ENCODE results near the gene NEIL1.

The NEIL1 gene

DNA sequence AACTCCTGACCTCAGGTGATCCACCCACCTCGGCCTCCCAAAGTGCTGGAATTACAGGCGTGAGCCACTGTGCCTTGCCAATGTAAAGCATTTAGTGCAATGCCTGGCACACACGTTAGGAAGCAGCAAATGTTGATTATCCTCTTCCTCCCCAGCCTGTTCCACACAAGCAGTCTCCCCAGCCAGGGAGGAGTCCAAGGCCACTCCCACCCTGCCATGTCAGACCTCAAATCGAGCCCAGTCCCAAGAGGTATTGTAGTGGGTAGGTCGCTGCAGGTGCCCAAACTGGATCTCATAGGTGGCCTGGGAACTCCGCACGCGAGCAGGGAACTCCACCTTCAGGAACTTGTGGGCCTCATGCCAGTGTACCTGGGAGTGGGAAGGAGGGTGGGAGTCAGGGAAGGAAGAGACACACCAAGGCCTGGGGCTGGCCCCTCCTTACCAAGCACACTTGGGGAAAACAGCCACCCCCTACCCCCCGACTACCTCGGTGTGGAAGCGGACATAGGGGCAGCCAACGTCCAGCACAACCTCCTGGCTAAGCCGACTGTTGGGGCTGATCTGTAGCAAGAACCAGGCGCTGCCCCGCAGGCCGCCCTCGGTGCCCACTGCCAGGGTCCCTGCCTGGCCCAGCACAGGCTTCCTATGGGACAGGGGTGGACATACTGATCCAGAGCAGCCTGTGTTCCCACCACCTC, 11.3 kb downstream of the NEIL1 start:
- DNase-seq = no peak

DNA sequence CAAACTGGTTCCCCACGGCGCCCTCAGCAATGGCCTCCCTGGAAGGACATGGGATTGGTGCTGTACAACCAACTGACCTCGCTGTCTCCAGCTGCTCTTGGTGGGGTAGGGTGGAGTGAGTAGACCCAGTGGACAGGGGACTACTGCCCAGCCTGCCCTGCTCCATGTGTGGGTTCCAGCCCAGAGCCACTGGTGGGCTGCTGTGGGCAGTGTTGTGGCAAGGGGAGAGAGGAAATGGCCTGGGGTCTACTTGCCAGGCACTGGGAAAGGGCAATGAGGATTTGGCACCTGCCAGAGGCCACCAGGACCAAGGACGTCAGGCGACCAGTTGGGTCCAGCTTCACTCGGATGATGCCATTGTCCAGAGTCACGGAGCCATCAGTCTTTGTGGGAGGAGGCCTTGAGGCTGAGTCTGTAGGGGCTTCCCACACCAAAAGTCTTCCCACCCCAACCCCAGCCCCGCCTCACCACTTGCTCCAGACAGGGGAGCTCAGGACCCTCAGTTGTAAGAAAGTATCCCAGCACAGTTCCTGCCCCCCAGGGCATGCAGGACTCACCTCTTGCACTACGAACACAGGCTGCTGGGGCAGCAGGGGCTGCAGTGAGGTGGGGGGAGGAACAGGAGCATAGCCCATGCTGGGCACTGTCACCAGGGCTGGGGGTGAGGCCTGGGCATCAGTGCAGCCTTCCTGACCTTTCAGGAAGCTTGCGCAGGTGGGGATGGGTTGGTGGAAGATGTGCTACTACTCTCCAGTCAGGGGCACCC, 12.1 kb downstream of the NEIL1 start:
- no peak for DNase-seq

GRCh38 chr15:75359537-75360250, 12.9 kb downstream of the NEIL1 start:
- DNase-seq = no peak

GRCh38 chr15:75360391-75360790, 13.6 kb downstream of the NEIL1 start:
- no peak for DNase-seq

- DNase-seq = no peak
Measured at GRCh38 chr15:75360856-75361255, 14.0 kb downstream of the NEIL1 start.

GRCh38 chr15:75361361-75361988, 14.6 kb downstream of the NEIL1 start:
- no peak for DNase-seq

- DNase-seq = no peak
Measured at GRCh38 chr15:75361989-75362641, 15.3 kb downstream of the NEIL1 start.

DNA sequence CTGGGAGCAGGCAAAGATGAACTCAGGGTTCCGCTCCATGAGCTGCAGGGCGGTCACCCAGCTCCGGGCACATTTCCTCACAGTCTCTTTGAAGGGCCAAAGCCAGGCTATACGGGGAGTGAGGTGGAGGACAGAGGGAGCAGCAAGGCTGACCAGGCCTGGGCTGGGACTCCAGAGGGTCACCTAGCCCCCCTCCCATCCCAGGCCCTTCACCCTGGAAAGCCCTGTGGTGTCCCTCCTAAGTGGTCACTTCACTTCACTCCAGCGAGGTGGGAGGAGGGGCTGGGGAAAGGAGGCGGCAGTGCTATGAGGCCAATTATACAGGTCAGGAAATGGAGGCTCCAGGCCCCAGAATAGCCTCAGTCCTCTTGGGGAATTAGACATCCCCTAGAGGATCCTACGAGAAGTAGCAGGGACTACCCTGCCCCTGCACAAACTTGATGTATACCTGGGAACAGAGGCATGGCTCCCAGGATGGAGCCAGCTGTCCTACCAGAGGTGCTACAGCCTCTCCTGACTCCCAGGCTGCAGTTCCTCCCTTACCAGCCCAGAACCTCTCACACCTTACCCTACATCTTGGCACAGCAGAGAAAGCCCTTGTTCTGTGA, 15.9 kb downstream of the NEIL1 start:
- DNase-seq = no peak

DNA sequence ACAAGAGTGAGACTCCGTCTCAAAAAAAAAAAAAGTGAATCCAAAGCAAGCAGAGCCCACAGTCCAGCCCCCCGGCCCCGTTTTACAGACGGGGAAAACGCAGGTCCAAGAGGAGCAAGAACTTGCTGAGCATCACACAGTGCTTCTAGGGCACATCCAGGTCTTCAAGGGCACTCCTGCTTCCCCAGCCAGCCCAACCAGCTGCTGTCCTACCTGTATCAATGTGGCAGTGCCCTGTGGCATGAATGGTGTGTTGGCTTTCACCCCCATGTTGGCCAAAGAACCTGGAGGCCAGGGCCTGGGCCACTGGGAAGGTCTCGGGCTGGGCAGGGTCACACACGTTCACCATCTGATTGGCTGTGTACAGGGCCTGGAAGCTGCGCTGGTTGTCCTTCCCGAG, 16.9 kb downstream of the NEIL1 start:
- DNase-seq = no peak

- no peak for DNase-seq
Measured at GRCh38 chr15:75364881-75365280, 18.0 kb downstream of the NEIL1 start.

- DNase-seq = no peak
Measured at GRCh38 chr15:75366163-75366562, 19.3 kb downstream of the NEIL1 start.

DNA sequence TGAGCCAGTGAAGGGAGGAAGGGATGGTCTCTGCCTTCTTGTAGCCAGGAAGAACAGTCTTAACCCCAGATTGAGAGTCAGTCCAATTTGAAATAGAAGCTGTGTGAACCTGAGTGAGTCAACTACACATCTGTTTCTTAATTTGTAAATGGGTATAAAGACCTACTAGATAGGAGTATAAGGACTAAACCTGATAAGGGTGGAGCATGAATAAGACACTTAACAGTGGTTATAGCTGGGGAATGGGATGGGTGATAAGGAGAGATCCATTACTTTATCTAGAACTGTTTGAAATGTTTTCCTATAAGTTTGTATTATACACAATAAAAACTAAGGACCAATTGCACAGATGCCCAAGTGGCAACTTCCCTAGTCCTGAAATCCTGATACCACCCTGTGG, 20.2 kb downstream of the NEIL1 start:
- DNase-seq = no peak

DNA sequence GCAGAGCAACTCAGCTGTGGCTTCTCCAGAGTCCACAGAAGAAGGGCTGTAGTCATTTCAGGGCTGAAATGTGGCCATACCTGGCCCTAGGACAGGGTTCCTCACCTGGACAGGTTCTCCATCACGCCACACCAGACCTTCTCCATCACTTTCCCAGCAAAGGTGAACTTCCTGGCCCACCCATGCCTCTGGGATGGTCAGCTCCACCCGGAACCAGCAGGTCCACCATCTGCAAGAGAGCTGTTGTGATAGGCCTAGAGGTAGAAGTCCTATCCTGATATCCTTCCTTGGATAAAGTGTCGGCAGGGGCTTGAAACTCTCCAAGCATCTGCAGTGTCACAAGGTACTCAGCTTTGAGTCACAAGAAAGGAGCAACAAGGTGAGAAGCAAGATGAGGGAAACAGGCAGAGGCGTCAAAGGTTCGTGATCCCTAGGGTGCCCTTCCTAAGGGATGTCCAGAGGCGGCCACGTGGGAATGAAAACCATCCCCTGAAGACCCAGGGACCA, 20.6 kb downstream of the NEIL1 start:
- no peak for DNase-seq

DNA sequence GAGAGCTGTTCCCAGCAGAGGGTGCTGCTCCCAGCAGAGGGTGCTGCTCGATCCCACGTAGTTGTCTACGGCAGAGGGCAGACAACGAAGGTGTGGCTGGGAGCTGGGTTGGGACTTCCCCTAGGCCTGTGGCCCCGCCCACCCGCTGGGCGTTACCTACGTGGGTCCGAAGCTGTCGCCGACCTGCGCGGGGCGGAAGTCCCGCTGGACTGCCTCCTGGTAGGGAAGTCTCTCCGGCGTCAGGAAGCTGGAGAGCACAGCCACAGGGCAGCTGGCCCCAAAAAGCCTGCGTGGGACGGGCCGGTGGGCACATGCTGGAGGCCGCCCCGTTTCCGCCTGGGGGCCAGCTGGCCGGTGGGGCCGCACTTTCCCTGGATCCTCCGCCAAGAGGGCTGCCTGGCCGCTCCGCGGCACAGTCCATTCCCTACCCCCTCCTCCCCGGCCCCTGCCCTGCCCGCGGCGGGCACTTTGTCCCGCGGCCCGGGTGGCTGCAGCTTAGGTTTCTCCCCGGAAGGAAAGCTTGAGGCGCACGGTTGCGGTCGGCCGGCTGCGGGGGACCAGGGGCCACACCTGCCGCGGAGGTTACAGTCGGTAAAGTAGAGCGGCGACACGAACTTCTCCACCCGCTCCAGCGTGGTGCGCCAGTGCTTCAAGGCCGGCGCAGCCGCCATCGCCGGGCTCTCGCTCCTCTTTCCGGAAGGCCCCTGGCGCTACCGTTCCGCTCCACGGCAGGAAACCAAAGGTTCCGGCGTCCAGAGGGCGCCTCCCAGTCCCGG, 21.3 kb downstream of the NEIL1 start, which contains the start of gene MAN2C1:
MAN2C1 (minus strand) TSS at position 695 of the 776 bp plus-strand sequence; CDS start at position 671, 24 bp downstream.
- peak; percentile 81 for DNase-seq

GRCh38 chr15:75368689-75369239, 21.9 kb downstream of the NEIL1 start:
- DNase-seq = no peak

GRCh38 chr15:75369897-75370581, 23.2 kb downstream of the NEIL1 start:
- DNase-seq = no peak

- DNase-seq = no peak
Measured at GRCh38 chr15:75371486-75371885, 24.6 kb downstream of the NEIL1 start.

GRCh38 chr15:75371901-75372688, 25.3 kb downstream of the NEIL1 start:
- DNase-seq = no peak

- no peak for DNase-seq
Measured at GRCh38 chr15:75380773-75381172, 33.9 kb downstream of the NEIL1 start.
